Neural progenitor cell (in vitro differentiated cells): ENCODE measurements around the gene ZG16.
"Not testable (repeated sequence)": the region's sequence is repeated elsewhere in the genome, so short reads cannot be mapped to it uniquely, and the experiment has no call there.

ENCODE experiments used
- CTCF ChIP-seq: fragments of 200-600 bp; sonication (generic); IDR thresholded peaks from 2 replicates; pipeline ENCODE4 v1.5.1; 2017; ENCODE audit warnings: antibody characterized with exemption, mild to moderate bottlenecking
- EZH2 ChIP-seq: fragments of 200-600 bp; sonication (generic); IDR thresholded peaks from 2 replicates; pipeline ENCODE4 v1.6.1; 2017; ENCODE audit warnings: antibody characterized with exemption, mild to moderate bottlenecking, moderate library complexity
- EZH2phosphoT487 ChIP-seq: fragments of 200-600 bp; sonication (generic); IDR thresholded peaks from 2 replicates; pipeline ENCODE4 v1.6.1; 2017; ENCODE audit warnings: antibody characterized with exemption

- not testable (repeated sequence) for TF ChIP-seq EZH2, CTCF, EZH2phosphoT487
These were observed 5.3 kb downstream of the ZG16 start for GRCh38 chr16:29783094-29783953.
